ENCODE results near the gene TUBD1. TPM values are rescaled to one million over a fixed set of nuclear protein-coding genes. Genes with fewer than 3 reads are reported as not detected.
"Not testable (repeated sequence)": the region's sequence is repeated elsewhere in the genome, so short reads cannot be mapped to it uniquely, and the experiment has no call there.

The TUBD1 gene
- polyA plus RNA-seq, 3 donors = 18.3 to 25.6 (median 20.9) TPM

DNA sequence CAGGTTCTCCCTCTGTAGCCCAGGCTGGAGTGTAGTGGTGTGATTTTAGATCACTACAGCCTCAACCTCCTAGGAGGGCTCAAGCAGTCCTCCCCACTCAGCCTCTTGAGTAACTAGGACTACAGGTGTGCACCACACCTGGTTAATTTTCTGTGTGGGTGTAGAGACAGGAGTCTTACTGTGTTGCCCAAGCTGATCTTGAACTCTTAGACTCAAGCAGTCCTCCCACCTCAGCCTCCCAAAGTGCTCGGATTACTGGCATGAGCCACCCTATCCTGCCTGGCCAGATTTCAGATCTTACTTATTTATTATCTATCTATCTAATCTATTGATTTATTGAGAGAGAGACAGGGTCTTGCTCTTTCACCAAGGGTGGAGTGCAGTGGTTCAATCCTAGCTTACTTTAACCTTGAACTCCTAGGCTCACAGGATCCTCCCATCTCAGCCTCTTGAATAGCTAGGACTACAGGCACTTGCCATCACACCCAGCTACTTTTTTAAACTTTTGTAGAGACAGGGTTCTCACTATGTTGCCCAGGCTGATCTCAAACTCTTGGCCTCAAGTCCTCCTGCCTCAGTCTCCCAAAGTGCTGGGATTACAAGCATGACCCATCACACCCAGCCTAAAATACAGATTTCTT, 61.8 kb downstream of the TUBD1 start:
- no peak for DNase-seq (ENCODE audit: extremely low read depth in 1 of 11, low read depth in 9 of 11, low spot score in 4 of 11)

DNA sequence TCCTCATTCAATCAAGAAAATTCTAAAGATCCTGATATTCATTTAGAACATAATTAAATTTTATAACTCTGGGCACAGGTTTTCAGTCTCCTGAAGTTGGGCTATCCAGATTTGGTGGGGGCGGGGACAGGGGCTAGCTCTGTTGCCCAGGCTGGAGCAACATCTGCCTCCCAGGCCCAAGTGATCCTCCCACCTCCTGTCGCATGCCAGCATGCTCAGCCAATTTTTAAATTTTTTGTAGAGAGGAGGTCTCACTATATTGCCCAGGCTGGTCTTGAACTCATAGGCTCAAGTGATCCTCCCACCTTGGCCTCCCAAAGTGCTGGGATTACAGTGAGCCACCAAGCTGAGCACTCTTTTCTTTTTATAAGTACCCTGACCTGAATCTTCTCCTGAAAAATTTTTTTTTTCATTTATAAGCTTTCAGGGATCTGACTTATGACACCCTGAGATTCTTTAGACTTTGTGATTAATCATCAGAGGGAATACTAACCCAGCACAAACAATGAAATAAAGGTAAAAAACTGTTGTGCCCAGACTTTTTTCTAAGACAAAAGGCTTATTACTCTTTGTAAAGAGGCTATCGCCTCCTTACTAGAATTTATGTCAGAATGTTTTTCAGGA, 62.6 kb downstream of the TUBD1 start:
- DNase-seq (ENCODE audit: extremely low read depth in 1 of 11, low read depth in 9 of 11, low spot score in 4 of 11) = no peak

DNA sequence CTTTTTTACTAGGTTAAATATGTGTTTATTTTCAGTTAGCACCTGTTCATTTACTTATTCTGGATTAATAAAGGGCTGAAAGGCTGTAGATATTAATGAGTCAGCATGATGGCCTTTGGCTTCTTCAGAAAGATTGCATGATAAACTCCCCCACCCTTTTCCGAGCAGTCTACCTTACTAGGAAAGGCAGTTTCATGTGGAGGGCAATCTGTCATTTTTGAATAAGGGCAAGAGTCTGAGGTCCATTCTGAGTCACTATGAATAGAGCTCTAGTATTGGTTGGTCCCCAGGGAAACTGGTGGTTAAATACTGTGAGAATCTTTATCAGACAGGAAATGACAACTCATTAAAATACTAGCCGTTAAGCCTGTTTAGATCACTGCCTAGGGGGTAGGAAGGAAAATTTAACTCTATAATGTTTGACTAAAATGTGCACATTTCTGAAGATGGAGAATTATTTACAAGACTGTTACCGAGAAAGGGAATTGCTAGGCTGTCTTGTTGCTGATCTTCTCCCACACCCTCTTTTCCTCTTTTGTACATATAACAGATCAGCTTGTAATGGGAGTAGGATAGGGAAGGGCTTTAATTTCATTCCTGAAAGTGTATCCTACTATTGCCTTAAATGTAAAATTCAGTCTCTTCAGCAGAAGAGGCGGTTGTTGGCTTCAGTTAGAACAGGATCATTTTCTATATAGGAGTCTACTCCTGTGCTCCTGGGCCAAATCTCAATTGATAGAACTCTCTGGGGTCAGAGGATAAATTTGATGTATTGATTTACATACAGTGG, 63.3 kb downstream of the TUBD1 start:
- peak in 2 of 11 donors; percentile 59 to 73 for DNase-seq (ENCODE audit: extremely low read depth in 1 of 11, low read depth in 9 of 11, low spot score in 4 of 11)

DNA sequence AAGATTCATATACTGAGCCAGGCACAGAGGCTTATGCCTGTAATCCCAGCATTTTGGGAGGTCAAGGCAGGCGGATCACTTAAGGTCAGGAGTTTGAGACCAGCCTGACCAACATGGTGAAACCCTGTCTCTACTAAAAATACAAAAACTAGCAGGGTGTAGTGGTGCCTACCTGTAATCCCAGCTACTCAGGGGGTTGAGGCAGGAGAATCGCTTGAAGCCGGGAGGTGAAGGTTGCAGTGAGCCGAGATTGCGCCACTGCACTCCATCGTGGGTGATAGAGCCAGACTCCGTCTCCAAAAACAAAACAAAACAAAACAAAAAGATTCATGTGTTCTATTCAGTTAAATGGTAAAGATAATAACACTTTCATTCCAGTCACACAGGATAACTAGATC, 63.9 kb downstream of the TUBD1 start:
- not testable (repeated sequence) for DNase-seq (ENCODE audit: extremely low read depth in 1 of 11, low read depth in 9 of 11, low spot score in 4 of 11)

DNA sequence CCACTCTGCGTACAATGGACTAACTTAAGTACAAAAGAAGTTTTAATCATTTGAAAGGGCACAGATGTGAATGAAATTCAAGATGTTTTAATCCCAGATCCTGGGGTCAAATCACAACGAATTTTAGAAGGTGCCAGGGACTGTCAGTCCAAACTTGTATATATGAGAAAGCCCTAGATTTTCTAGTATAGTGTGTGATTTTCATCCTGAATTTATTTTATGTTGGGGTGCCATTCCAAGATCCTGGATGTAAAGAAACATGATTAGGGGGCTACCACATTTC, 64.3 kb downstream of the TUBD1 start:
- no peak for DNase-seq (ENCODE audit: extremely low read depth in 1 of 11, low read depth in 9 of 11, low spot score in 4 of 11)

DNA sequence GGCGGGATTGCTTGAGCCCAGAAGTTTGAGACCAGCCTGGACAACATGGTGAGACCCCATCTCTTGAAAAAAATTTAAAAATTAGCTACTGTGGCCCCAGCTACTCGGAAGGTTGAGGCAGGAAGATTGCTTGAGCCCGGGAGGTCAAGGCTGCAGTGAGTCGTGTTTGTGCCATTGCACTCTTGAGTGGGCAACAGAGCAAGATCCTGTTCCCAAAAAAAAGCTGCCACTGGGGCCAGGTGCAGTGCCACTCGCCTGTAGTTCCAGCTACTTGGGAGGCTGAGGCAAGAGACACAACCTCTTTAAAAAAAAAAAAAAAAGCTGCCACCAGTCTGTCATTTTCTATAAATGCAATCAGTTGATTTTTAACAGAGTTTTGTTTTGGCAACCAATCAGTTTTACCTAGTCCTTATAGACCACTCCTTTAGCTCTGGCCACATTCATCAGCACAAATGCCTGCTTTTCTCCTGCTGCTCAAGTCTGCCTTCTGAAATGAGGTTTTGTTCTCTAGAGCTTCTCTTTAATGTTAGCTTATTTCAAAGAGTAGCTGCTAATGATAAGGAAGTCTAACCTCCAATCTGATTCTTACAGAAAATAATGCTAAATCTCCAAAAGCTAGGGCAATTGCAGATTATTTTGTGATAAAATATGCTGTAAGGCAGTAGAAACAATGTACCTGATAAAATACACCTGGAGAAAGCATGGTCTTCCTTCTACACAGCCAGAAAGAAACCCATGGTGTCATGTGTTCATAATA, 64.8 kb downstream of the TUBD1 start:
- DNase-seq (ENCODE audit: extremely low read depth in 1 of 11, low read depth in 9 of 11, low spot score in 4 of 11) = no peak

DNA sequence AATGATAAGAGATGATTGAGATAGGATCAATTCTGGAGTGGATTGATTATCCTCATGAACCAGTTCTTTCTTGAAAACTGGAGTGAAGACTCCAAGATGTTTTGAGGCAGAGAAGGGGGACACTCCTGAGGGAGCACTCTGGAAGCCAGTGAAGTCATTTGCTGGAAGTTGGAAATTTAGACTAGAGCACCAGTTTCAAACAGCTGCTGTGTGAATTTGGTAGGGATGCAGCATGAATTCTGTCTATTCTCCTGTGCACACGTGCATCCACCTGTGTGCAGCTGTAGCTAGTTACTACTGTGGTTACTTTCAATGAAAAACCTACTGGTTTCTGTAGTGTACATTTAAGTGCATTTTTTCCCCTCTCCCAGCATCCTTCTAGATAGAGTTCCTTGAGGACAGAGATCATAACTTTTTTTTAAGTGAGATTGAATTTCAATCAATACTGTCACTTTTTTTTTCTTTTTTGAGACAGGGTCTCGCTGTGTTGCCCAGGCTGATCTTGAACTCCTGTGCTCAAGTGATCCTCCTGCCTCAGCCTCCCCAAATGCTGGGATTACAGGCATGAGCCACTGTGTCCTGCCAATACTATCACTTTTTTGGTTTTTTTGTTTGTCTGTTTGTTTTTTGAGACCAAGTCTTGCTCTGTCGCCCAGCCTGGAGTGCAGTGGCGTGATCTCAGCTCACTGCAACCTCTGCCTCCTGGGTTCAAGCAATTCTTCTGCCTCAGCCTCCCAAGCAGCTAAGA, 65.9 kb downstream of the TUBD1 start:
- no peak for DNase-seq (ENCODE audit: extremely low read depth in 1 of 11, low read depth in 9 of 11, low spot score in 4 of 11)

DNA sequence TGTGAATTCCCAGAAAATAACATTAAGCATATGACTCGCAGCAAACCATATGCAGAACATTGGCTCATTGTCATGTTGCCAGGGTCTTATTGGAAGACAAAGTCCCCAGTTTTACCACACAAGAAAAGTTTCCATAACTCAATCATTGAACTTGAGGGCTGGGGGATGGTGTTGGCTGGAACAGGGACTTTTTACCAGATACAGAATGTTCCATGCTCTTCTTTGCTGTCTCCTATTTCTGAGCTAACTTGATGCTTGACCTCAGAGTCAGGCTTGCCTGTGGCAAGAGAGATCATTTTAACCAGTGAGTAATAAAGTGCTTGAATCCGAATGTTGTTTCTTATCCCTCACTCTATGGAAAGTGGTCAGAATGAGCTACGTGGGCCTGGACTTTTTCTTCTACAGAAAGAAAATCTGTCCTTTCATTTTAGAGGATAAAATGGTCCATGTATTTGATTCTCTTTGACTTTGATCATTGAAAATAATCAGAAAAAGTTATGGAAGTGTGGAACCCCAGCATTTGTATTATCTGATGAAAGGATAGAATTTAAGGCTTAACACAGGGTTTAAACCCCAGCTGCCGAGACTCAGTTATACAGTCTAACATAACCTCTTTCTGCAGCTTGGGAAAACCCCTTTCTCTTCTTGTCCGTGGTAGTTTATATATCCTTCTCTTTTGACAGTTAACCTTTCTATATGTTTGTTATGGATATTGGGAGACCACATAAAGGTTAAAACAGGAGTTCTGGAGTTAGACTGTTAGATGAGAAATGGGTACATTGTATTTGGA, 67.0 kb downstream of the TUBD1 start:
- no peak for DNase-seq (ENCODE audit: extremely low read depth in 1 of 11, low read depth in 9 of 11, low spot score in 4 of 11)

DNA sequence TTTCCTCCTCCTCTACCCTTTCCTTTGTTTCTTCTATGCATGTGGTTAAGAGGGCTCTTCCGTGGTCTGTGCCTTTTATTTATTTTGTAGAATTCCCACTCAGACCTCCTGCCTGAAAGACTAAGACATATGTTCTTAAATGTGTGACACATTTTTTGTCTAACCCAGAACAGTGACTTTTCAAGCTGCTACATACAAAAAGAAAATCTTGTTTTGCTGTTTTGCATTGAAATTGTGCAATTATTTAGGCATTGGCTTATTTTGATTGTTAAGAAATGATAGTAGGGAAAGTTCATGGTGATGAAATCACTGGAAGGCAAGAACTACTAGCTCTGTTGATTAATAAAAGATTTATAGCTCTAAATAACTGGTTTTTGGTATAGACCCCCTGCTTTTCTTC, 76.8 kb downstream of the TUBD1 start:
- DNase-seq (ENCODE audit: extremely low read depth in 1 of 11, low read depth in 9 of 11, low spot score in 4 of 11) = no peak

DNA sequence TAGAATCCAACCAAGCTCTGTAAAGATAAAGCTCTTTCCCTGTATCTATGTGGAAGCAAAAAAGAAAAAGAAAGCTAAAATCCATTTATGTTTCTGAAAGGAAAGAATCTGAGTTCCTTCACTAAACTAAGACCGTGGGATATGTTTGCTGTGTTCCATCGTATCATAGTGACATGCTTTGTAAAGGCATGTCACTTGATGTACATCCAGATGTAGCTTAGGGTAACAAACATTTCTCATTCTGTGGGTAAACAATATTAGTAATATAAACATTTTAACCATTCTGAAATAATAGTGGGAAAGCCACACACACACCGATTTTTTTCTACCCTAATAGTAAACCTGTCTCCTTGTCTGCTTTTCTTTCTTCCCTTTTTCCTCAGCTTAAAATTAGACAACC, 78.1 kb downstream of the TUBD1 start:
- no peak for DNase-seq (ENCODE audit: extremely low read depth in 1 of 11, low read depth in 9 of 11, low spot score in 4 of 11)

DNA sequence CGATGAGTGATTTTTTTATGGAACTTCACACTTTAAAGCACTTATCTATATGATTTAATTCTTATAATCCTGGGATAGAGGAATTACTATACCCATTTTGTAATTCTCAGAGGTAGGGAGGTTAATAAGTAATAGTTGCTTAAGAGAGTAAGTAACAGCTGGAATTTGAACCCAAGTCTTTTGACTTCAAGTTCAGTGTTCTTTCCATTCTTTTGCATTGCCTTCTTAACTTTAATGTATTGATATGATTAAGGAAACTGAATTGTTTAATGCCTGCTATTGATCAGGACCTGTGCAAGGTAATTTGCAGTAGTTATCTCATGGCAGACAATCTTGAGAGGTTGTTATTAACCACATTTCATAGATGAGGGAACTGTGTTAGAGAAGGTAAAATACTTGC, 78.5 kb downstream of the TUBD1 start:
- no peak for DNase-seq (ENCODE audit: extremely low read depth in 1 of 11, low read depth in 9 of 11, low spot score in 4 of 11)

DNA sequence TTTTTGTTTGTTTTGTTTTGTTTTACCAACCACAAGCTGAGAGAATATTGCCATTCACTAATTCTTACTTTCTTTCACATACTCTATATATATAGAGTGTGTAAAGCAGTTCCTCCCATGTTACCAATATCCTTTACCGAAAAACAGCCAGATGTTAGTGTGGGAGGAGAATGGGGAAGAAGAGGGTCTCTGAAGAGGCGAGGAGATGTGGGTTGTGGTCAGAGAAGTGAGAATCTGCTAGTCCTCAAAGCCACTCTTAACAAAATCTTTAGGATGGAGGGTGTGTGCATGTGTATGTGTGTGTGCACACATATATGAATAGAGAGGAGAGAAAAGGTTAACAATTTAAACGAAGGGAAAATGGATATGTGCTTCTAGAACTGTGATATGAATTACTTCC, 80.6 kb downstream of the TUBD1 start:
- DNase-seq (ENCODE audit: extremely low read depth in 1 of 11, low read depth in 9 of 11, low spot score in 4 of 11) = no peak

DNA sequence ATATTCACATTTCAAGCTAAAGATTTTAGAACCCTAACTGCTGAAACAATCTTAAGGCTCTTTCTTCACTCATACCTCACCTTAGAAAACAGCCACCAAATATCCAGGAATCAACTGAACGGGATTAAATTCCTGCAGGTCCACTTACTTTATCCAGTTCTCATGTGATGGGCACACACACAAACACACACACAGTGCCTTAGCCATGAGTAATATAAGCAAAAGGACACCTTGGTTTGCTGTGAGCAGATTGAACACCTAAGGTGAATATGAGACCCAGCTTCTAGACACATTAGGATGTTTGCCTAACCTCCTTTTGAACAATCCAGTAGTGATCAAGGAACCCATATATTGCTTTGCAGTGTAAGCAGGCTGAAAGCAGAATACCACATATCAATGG, 81.5 kb downstream of the TUBD1 start:
- DNase-seq (ENCODE audit: extremely low read depth in 1 of 11, low read depth in 9 of 11, low spot score in 4 of 11) = no peak

DNA sequence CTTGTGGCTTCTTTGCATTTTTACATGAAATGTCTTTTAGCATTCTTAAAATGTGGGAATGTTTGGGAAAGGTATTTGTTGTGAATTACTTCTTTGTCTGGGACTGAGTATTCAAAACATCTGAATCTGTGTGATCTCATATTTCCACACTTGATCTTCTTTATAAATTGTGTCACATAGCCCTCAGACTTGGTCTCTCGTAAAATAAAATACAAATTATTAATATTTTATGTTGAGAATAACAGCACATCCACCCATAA, 81.9 kb downstream of the TUBD1 start:
- no peak for DNase-seq (ENCODE audit: extremely low read depth in 1 of 11, low read depth in 9 of 11, low spot score in 4 of 11)

Other genes with a start within 250 kb of the TUBD1 start
- 10 to 100 TPM; 23.1 to 27.0 (median 23.2) TPM for gene PTRH2, start 185.5 kb downstream of the TUBD1 start, polyA plus RNA-seq (ENCODE audit: insufficient read length in 3 of 3)
- 100 to 1,000 TPM in 2 of 3 donors, 10 to 100 TPM in 1; 90.1 to 126 (median 108) TPM for gene VMP1, start 185.3 kb downstream of the TUBD1 start, polyA plus RNA-seq (ENCODE audit: insufficient read length in 3 of 3)
- 10 to 100 TPM; 37.6 to 45.8 (median 45.7) TPM for gene RPS6KB1, start 178 bp upstream of the TUBD1 start, polyA plus RNA-seq (ENCODE audit: insufficient read length in 3 of 3)
- gene RNFT1, start 71.8 kb upstream of the TUBD1 start, polyA plus RNA-seq (ENCODE audit: insufficient read length in 3 of 3) = 10 to 100 TPM; 20.6 to 34.6 (median 24.4) TPM
- 10 to 100 TPM; 22.1 to 28.6 (median 27.0) TPM for gene HEATR6, start 186.0 kb upstream of the TUBD1 start, polyA plus RNA-seq (ENCODE audit: insufficient read length in 3 of 3)